Measurements from ENCODE around the gene CGB3.
A peak's percentile ranks its signal among the peaks of the same experiment; 100 is the strongest.

CGB3 gene

GRCh38 chr19:49014123-49014869, 9.8 kb downstream of the CGB3 start:
- no peak for DNase-seq

DNA sequence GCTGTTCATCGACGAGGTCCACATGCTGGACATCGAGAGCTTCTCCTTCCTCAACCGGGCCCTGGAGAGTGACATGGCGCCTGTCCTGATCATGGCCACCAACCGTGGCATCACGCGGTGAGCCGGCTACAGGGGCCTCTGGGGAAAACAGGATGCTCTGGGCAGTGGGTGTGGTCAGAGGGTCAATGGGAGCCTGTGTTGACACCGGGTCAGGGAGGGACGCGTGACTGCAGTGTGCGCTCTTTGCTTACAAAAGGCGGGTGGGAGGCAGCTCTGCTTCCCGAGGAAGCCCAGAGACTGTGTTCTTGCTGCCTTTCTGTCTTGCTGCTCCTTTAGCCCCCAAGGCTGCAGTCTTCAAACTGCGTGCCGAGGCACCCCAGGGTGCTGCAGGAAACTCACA, 12.9 kb downstream of the CGB3 start:
- DNase-seq, result no peak

DNA sequence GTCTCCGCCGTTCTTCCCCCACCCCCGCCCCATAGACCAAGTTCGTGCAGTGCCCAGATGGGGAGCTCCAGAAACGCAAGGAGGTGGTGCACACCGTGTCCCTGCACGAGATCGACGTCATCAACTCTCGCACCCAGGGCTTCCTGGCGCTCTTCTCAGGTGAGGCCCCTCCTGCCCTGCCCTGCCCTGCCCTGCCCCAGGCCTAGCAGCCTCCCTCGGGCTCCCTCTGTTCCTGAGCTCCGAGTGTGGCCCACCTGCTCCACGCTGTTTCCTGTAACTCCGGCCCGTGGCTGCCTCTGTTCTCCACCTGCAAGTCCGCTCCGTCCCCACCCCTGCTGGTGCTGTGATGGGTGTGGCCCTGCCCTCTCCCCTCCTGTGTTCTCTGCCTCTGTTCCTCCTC, 13.7 kb downstream of the CGB3 start:
- no peak for DNase-seq

DNA sequence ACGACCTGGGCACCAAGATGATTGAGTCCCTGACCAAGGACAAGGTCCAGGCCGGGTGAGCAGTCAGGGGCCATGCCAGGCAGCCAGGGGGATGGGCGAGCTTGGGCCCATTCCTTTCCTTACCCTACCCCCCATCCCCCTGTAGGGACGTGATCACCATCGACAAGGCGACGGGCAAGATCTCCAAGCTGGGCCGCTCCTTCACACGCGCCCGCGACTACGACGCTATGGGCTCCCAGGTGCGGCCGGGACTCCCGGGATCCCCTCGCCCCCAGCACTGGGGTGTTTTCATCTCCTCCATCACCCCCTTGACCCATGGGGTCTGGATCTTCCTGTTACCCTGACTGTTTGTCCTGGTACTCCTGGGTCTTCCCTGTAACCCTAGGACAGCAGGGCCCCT, 14.3 kb downstream of the CGB3 start:
- no peak for DNase-seq

GRCh38 chr19:49006905-49007304, 17.2 kb downstream of the CGB3 start:
- DNase-seq, result no peak

DNA sequence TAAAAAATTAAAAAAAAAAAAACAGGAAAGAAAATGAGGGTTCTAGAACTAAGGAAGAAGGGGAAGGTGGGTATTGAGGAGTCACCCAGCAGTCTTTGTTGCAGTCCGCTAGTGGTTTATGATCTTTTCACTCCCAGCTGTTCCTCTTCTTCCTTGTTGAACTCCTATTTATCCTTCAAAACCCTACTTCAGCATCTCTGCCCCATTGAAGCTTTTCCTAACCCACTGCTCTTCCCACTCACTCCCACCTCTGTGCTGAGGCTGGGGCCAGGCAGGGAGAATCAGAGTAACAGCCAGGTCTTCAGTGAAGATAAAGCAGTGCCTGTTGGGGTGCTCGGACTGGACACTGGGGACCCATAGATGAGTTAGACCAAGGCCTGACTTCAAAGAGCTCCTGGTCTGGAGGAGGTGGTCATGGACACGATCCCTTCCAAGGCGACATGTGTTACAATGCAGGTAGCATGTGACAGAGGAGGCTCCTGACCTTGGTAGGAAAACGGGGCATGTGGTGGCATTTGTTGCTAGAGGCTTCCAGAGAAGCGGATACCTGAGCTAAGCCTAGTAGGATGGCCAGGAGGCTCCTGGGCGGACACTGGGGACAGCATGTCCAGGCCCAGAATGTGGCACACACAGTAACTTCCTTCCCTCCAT, 19.0 kb downstream of the CGB3 start:
- DNase-seq, result no peak

DNA sequence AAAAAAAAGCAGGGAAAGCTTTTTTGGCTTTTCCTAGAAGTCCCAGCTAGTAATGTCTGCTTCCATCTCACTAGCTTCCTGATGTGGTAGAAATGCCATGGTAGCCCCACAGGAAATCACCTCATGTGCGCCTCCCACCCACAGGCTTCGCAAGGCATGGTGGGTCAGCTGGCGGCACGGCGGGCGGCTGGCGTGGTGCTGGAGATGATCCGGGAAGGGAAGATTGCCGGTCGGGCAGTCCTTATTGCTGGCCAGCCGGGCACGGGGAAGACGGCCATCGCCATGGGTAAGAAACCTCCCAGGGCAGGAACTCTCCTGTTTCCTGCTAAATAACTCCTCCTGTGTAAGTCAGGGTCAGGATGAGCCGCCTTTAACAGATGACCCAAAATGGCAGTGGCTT, 20.0 kb downstream of the CGB3 start:
- DNase-seq, result no peak

DNA sequence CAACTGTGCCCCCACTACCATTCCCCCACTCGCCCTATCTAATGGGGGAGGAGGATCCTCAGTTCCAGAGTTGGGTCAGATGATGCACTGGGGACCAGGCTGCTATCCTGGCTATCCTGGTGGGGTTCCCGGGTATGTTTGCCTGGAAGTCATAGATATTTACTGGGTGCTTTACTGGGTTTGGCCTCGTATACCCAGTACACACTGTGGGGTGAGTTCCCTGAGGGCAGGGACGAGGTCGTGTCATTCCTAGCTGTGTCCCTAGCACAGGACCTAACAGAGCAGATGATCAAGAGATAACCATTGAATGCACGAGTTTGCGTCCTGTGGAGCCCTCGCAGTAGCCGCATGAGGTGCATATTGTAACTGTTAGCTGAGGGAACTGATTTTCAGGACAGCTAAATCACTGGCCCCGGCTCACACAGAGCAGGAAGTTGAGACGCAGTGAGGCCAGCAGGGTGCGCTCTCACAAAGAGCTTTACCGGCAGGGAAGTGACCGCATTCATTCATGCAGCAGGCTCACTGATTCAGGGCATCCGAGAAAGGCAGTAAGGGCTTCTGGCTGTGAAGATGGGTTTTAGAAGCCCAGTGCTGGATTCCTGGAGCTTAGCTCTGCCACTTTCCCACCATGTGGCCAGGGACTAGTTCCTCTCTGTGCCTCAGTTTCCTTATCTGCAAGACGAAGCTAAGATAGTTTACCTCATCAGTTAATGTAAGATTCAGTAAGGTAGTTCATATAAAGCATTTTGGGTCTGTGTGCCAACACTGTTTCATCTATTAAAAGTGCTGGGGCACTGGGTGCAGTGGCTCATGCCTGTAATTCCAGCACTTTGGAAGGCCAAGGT, 24.4 kb downstream of the CGB3 start:
- DNase-seq, result peak; percentile 78

- DNase-seq, result peak; percentile 51
Observed at GRCh38 chr19:48997972-48998371, 26.2 kb downstream of the CGB3 start.

DNA sequence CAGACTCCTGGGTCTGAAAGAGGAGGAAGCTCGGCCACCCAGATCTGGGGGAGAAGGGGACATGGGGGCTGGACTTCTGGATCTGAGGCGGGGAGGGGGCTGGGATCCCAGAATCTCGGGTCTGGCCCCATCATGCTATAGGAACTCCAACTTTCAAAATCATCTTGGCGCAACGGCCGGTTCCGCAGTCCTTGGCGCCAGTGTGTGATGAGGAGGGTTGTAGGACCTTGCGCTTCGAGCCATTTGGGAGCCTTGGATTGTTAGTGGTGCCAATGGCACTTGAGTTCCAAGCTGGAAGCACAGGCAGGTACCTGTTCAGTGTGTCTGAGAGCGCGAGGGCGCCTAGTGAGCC, 30.1 kb downstream of the CGB3 start:
- no peak for DNase-seq

DNA sequence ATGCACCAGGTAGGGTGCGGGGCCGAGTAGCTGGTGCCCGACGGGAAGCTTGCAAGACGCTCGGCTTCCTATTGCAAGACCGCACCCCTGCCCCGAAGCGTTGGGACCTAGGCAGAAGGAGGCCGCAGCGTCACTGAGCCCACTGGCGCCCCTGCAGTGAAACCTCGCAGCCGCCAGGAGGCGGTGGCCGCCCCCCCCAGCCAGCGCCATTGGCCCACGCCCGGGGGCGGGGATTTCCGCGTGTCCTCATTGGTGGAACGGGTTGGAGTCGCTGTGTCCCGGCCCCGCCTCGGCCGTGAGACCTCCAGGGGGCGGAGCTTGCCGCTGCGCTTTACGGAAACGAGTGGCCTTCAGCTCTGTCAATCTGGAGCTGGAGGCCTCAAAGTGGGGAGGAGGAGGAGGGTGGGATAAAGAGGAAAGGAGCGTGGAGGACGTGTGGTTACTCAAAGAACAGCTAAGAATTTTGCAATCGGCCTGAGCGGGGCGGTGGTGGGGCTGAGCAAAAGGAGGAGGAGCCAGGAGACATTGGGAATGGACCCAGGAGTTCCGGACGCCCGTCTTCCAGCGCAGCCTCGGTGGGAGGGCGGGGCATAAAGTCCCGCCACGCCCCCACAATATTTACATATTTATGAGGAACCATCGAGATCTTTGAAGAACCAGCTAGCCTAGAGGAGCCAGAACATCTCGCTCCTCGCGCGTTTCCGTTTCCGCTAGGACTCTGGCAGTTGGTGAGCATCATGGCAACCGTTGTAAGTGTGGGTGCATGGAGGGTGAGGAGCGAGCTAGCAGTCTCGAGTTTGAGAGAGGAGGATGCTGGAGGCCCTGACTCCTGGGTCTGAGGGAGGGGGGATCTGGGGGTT, 30.7 kb downstream of the CGB3 start, which contains the start of the genes GYS1 and RUVBL2:
GYS1 (minus strand) TSS at position 135 of the 860 bp plus-strand sequence. CDS start 197 bp downstream, outside the sequence.
RUVBL2 (plus strand) TSS at position 713 of the 860 bp plus-strand sequence; CDS start at position 738, 25 bp downstream.
- DNase-seq, result peak; percentile 99

DNA sequence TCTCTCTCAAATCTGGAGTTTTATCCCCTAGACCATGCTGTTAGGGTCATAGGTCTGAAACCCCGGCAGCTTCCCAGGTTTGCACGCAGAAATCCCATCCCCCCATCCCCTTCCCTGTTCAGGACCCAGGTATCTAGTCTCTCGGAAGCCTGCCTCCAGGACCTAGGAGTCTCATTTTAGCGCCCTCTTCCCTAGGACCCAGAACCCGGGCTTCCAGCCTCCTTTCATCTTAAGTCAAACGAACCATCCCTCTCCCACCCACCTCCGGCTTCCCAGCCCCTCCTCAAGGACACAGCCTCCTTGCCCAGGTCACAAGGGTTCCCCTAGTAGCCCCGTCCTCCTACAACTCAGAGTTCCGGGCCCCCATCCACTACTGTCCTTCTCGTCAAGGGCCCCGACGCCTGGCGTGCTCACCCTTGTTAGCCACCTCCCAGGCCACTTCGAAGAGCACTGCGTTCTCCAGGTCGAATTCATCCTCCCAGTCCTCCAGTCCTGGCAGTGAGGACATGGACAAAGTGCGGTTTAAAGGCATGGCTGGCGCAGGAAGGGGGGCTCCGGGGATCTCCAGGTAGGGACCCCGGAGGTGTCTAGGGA, 31.5 kb downstream of the CGB3 start:
- no peak for DNase-seq

DNA sequence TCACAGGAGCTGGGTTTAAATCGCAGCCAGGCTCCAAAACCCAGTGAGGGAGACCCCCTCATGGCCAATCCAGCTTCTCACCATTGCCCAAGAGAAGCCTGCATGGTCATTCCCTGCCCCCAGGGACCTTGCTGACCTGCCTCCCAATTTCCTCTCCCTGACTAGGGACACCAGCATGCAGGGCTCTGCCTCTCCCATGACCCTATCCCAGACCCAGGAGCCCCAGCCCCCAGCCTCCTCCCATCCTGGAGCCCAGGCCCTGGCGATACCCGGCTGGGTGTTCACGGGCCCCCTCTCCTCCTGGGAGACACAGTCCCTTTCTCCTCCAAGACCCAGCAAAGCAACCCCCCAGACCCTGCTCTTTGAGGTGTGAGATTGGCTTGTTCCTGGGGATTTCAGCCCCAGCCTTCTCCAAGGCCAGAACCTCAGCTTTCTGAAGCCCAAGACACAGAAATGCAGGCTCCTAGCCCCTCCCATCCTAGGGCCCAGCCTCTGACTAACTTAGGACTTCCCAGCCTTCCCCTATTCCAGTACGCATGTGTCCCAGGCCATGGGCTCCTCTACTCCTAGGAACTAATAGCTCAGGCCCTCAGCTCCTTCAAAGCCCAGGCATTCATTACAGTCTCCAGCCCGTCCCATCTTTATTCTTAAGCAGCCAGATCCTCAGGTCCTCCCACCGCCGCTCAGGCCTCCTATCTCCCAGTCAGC, 32.1 kb downstream of the CGB3 start:
- DNase-seq, result no peak

DNA sequence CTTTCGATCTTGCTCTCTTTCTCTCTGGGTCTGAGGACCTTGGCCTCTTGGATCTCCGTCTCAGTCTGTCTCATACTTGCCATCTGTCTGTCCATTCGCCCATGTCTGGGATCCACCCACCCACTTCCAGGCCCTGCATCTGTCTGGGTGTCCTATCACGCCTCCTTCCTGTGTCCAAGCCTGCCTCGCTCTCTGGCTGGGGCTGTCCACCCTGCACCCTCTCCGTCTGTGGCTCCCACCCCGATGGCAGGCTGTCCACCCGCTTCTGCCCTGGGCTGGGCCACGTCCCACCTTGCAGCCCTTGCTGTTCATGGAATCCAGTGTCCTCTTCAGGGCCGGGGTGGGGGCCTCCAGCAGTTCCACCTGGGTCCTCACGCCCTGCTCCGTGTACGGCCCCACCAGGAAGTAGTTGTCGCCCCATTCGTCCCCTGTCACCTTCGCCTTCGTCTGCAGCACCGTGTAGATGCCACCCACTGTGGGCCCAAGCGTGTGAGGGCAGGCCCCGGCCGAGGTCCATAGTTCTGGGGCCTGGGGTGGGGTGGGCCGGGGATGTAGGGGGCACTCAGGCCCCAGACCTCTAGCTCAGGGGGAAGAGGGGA, 33.0 kb downstream of the CGB3 start:
- DNase-seq, result no peak

GRCh38 chr19:48990400-48990799, 33.7 kb downstream of the CGB3 start:
- no peak for DNase-seq

DNA sequence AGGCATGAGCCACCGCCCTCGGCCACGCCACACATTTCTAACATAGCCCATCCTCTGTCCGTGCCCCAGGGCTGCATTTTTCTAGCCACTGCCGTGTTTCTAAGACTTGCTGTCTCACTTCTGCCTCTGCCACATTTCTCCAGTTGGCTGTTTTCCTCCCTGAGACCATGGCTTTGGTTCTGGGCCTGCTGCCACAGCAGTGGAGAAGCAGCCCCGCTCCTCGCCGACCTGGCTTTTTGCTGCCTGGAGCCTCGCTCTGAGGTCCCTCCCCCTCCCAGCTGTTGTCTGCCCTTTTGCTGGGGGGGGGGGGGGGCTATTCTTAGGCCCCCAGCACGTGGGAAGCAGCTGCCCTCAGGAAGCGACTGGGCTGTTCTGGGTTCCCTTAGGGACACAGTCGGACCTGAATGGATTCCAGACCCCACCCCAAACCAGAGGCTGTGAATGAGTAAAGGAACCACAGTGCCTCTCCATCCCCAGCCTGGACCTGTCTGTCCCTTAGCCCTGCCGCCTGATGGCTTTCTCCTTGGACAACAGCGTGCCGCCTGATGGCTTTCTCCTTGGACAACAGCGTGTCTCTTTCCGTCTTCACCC, 34.3 kb downstream of the CGB3 start:
- no peak for DNase-seq

DNA sequence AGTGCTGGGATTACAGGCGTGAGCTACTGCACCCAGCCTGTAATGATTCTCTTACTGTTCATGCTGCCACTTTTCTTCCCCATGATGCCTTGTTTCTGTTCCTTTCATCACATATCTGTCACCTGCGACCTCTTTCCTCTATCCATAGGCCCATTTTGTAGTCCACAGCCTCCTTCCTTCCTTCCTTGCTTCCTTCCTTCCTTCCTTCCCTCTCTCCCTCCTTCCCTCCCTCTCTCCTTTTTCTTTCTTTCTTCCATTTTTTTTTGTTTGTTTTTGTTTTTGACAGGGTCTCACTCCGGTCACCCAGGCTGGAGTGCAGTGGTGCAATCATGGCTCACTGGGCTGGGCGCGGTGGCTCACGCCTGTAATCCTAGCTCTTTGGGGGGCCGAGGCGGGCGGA, 35.3 kb downstream of the CGB3 start:
- DNase-seq, result no peak

- DNase-seq, result no peak
Observed at GRCh38 chr19:48988286-48988685, 35.8 kb downstream of the CGB3 start.

- DNase-seq, result no peak
Observed at GRCh38 chr19:48987323-48987722, 36.8 kb downstream of the CGB3 start.

- no peak for DNase-seq
Observed at GRCh38 chr19:48986211-48986610, 37.9 kb downstream of the CGB3 start.

- no peak for DNase-seq
Observed at GRCh38 chr19:48985711-48986110, 38.4 kb downstream of the CGB3 start.
